GM23338 (cell line): Measurements from ENCODE around the gene USP35. TPM values are rescaled to one million over a fixed set of nuclear protein-coding genes. Genes with fewer than 3 reads are reported as not detected.

Source experiments
- ATAC-seq: fragments of 200-7000 bp; cut with Tn5 transposase; 3 replicates; pipeline ENCODE4 v1.9.1; 2020
- DNase-seq: peaks from one replicate; pipeline ENCODE4 v3.0.0-alpha.2; 2015; ENCODE audit warnings: low spot score
- H2AFZ ChIP-seq: fragments of 200-600 bp; sonication (generic); 2 replicates; pipeline ENCODE4 v1.8.0; 2016; ENCODE audit warnings: antibody characterized with exemption, mild to moderate bottlenecking, moderate library complexity
- H3F3A ChIP-seq: fragments of 200-600 bp; sonication (generic); replicated peaks from 2 replicates; pipeline ENCODE4 v1.8.0; 2017; ENCODE audit warnings: antibody characterized with exemption, mixed run types, low read depth
- H3K27ac ChIP-seq: fragments of 200-600 bp; sonication (generic); 2 replicates; pipeline ENCODE4 v1.6.1; 2016; ENCODE audit warnings: low read depth
- H3K27me3 ChIP-seq: fragments of 200-600 bp; sonication (generic); 2 replicates; pipeline ENCODE4 v1.8.0; 2016; ENCODE audit warnings: mild to moderate bottlenecking, mixed run types, moderate library complexity; ENCODE audit not compliant: insufficient read depth
- H3K36me3 ChIP-seq: fragments of 200-600 bp; sonication (generic); 2 replicates; pipeline ENCODE4 v1.8.0; 2016; ENCODE audit warnings: mild to moderate bottlenecking; ENCODE audit not compliant: insufficient read depth
- H3K4me1 ChIP-seq: fragments of 200-600 bp; sonication (generic); 2 replicates; pipeline ENCODE4 v1.8.0; 2016; ENCODE audit warnings: mild to moderate bottlenecking, moderate library complexity; ENCODE audit not compliant: insufficient read depth
- H3K4me2 ChIP-seq: fragments of 200-600 bp; sonication (generic); 2 replicates; pipeline ENCODE4 v1.7.1; 2017; ENCODE audit warnings: mixed run types
- H3K4me3 ChIP-seq: fragments of 200-600 bp; sonication (generic); 2 replicates; pipeline ENCODE4 v1.6.1; 2016; ENCODE audit warnings: mixed run types
- H3K79me2 ChIP-seq: fragments of 200-600 bp; sonication (generic); replicated peaks from 2 replicates; pipeline ENCODE4 v1.8.0; 2017; ENCODE audit warnings: mild to moderate bottlenecking; ENCODE audit not compliant: insufficient read depth
- H3K9me2 ChIP-seq: fragments of 200-600 bp; sonication (generic); 2 replicates; pipeline ENCODE4 v1.8.0; 2017; ENCODE audit not compliant: insufficient read depth
- H4K20me1 ChIP-seq: fragments of 200-600 bp; sonication (generic); replicated peaks from 2 replicates; pipeline ENCODE4 v1.8.0; 2017; ENCODE audit warnings: mild to moderate bottlenecking; ENCODE audit not compliant: insufficient read depth
- H3K27ac Mint-ChIP-seq: 2 replicates; pipeline ENCODE4 v1.8.0; 2020; ENCODE audit warnings: inconsistent platforms, mild to moderate bottlenecking, moderate library complexity, mixed read lengths
- H3K27me3 Mint-ChIP-seq: 3 replicates; pipeline ENCODE4 v1.8.0; 2022; ENCODE audit warnings: low read depth, mild to moderate bottlenecking, moderate library complexity, mixed read lengths, inconsistent platforms; ENCODE audit not compliant: insufficient read depth, poor library complexity
- H3K36me3 Mint-ChIP-seq: 3 replicates; pipeline ENCODE4 v1.8.0; 2021; ENCODE audit warnings: low read depth, mild to moderate bottlenecking, inconsistent platforms, moderate library complexity, mixed read lengths
- H3K4me1 Mint-ChIP-seq: 3 replicates; pipeline ENCODE4 v1.8.0; 2020; ENCODE audit warnings: mild to moderate bottlenecking, inconsistent platforms, mixed read lengths
- H3K4me3 Mint-ChIP-seq: 3 replicates; pipeline ENCODE4 v1.8.0; 2021; ENCODE audit warnings: moderate library complexity, mild to moderate bottlenecking, inconsistent platforms, mixed read lengths
- H3K9me3 Mint-ChIP-seq: 3 replicates; pipeline ENCODE4 v1.8.0; 2020; ENCODE audit warnings: moderate library complexity, mild to moderate bottlenecking, inconsistent platforms, mixed read lengths
- CREB1 ChIP-seq: fragments of 250-450 bp; sonication (Bioruptor Pico); IDR thresholded peaks from 2 replicates; pipeline ENCODE4 v1.5.0; 2020; ENCODE audit warnings: low read depth, mild to moderate bottlenecking, moderate library complexity
- CTCF ChIP-seq, 2 experiments: fragments of 200-600 bp in 1 of 2; sonication (generic) in 1 of 2; conservative IDR thresholded peaks; 2 replicates each; pipeline versions ENCODE4 v1.5.1 to v1.6.1; 2016 to 2017; ENCODE audit warnings: antibody characterized with exemption in 2 of 2, low read depth in 2 of 2, mild to moderate bottlenecking in 2 of 2, moderate library complexity in 1 of 2
- ETS1 ChIP-seq: IDR thresholded peaks from 2 replicates; pipeline ENCODE4 v1.6.1; 2016; ENCODE audit warnings: antibody characterized with exemption
- EZH2 ChIP-seq: fragments of 200-600 bp; sonication (generic); IDR thresholded peaks from one replicate; pipeline ENCODE4 v1.8.0; 2017; ENCODE audit warnings: antibody characterized with exemption, mild to moderate bottlenecking, low read depth; ENCODE audit not compliant: unreplicated experiment
- EZH2phosphoT487 ChIP-seq: fragments of 200-600 bp; sonication (generic); IDR thresholded peaks from one replicate; pipeline ENCODE4 v1.8.1; 2018; ENCODE audit warnings: antibody characterized with exemption; ENCODE audit not compliant: unreplicated experiment
- JUNB ChIP-seq: IDR thresholded peaks from one replicate; pipeline ENCODE4 v1.6.1; 2016; ENCODE audit warnings: antibody characterized with exemption; ENCODE audit not compliant: unreplicated experiment
- NANOG ChIP-seq: IDR thresholded peaks from 2 replicates; pipeline ENCODE4 v1.6.1; 2016; ENCODE audit warnings: antibody characterized with exemption, borderline replicate concordance
- POLR2AphosphoS5 ChIP-seq: IDR thresholded peaks from 2 replicates; pipeline ENCODE4 v1.6.1; 2016; ENCODE audit warnings: antibody characterized with exemption, low read depth
- REST ChIP-seq: IDR thresholded peaks from one replicate; pipeline ENCODE4 v1.6.1; 2018; ENCODE audit warnings: antibody characterized with exemption; ENCODE audit not compliant: unreplicated experiment
- STAT1 ChIP-seq: IDR thresholded peaks from one replicate; pipeline ENCODE4 v1.6.1; 2016; ENCODE audit warnings: antibody characterized with exemption; ENCODE audit not compliant: unreplicated experiment
- ZNF114 ChIP-seq: fragments of 250-450 bp; sonication (Bioruptor Pico); IDR thresholded peaks from 2 replicates; pipeline ENCODE4 v1.5.0; 2020; ENCODE audit warnings: mild to moderate bottlenecking, moderate library complexity
- ZNF331 ChIP-seq: fragments of 250-450 bp; sonication (Bioruptor Pico); IDR thresholded peaks from 2 replicates; pipeline ENCODE4 v1.5.0; 2020; ENCODE audit warnings: low read depth, mild to moderate bottlenecking, moderate library complexity
- ZNF462 ChIP-seq: fragments of 250-450 bp; sonication (Bioruptor Pico); IDR thresholded peaks from 2 replicates; pipeline ENCODE4 v1.5.0; 2020; ENCODE audit warnings: mild to moderate bottlenecking, moderate library complexity
- polyA plus RNA-seq: library from polyadenylated mRNA; unstranded; fragments of >200 nt; fragmentation: Nextera tagmentation; extraction: Ambion mirVana; gene quantifications from 2 replicates; pipeline ENCODE4 v1.2.1, GENCODE V29; 2016
- total RNA-seq: library from RNA; depleted of rRNA; stranded (reverse); fragments of >200 nt; shearing (Covaris generic); gene quantifications from 2 replicates; pipeline ENCODE4 v1.2.3, GENCODE V29; 2014

USP35 gene
- total and polyA plus RNA-seq, 2 experiments from 2014 or later, result 2.5 to 10.7 TPM

- peaks cover 6% of the 10 kb centered on the region; the same call in 1 of the 3 replicates for H3K4me1 Mint-ChIP-seq
- Histone ChIP-seq H4K20me1 (no peaks in the 10 kb centered on the region), H3K9me2 (no peaks in the 10 kb centered on the region), H3F3A (no peaks in the 10 kb centered on the region), H2AFZ (no peak overlapping the region), H3K27ac (no peak overlapping the region), H3K4me2 (no peak overlapping the region), H3K36me3 (no peaks in the 10 kb centered on the region), H3K27me3 (no peaks in the 10 kb centered on the region), H3K4me1 (no peaks in the 10 kb centered on the region), H3K4me3 (no peak overlapping the region), H3K79me2 (no peaks in the 10 kb centered on the region)
- ATAC-seq (no peak), DNase-seq (no peak)
- TF ChIP-seq CTCF (conservative IDR thresholded peaks at IDR 0.05; ENCODE audit: low read depth in 2 of 2), result no peak
- TF ChIP-seq REST, result no peak
- TF ChIP-seq EZH2phosphoT487, result no peak
- no peak for TF ChIP-seq NANOG
- no peak for TF ChIP-seq POLR2AphosphoS5
- TF ChIP-seq ZNF331 (CRISPR knock-in tag), result no peak
- TF ChIP-seq CREB1 (CRISPR knock-in tag), result no peak
- TF ChIP-seq ZNF462 (CRISPR knock-in tag), result no peak
- TF ChIP-seq ETS1, result no peak
- no peak for TF ChIP-seq STAT1
- no peak for TF ChIP-seq ZNF114 (CRISPR knock-in tag)
- no peak for TF ChIP-seq EZH2
- no peak for TF ChIP-seq JUNB
- H3K4me3 Mint-ChIP-seq, result no peak overlapping the region
- H3K27ac Mint-ChIP-seq, result no peak overlapping the region
- H3K36me3 Mint-ChIP-seq, result no peaks in the 10 kb centered on the region
- peaks cover 4% of the 10 kb centered on the region for H3K27me3 Mint-ChIP-seq
- H3K9me3 Mint-ChIP-seq, result no peaks in the 10 kb centered on the region
Measured at GRCh38 chr11:78158987-78159652, 29.6 kb upstream of the USP35 start.
